Left colon (tissue), 2 donors: ENCODE data around the gene FDX1. TPM values are rescaled to one million over a fixed set of nuclear protein-coding genes. Genes with fewer than 3 reads are reported as not detected.
"Not testable (repeated sequence)": the region's sequence is repeated elsewhere in the genome, so short reads cannot be mapped to it uniquely, and the experiment has no call there.

Experiments
- ATAC-seq: fragments of 200-7000 bp; cut with Tn5 transposase; one replicate; pipeline ENCODE4 v1.9.1; 2020; ENCODE audit warnings: mild to moderate bottlenecking, moderate library complexity
- DNase-seq, 2 donors: peaks; one replicate each; pipeline ENCODE4 v3.0.0-alpha.2; 2020
- intact Hi-C, 2 donors: fragments of 100-400 bp; cut with DNase I in 1 of 2; cut with micrococcal nuclease in 1 of 2; formaldehyde crosslinking; loops; one replicate each; pipeline versions ENCODE4 v1.11.2 to v1.14.0; 2022; cut with DNase I, micrococcal nuclease
- long read RNA-seq: library from polyadenylated mRNA; unstranded; transcript quantifications from one replicate; pipeline ENCODE4 v2.0.0, GENCODE V29; 2021
- total RNA-seq, 2 donors: library from RNA; stranded (reverse); fragmentation: NEBNext Ultra II Directional; extraction: Animal tissue kit (Norgen Biotek cat#: 25700); gene quantifications; one replicate each; pipeline ENCODE4 v1.2.1, GENCODE V29; 2021
- donor health status: DM: no; HTN: no; CAD: no.
- donor health status: DM: yes; HTN: yes; CAD: no.

Gene FDX1, protein sequence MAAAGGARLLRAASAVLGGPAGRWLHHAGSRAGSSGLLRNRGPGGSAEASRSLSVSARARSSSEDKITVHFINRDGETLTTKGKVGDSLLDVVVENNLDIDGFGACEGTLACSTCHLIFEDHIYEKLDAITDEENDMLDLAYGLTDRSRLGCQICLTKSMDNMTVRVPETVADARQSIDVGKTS
- 10 to 100 TPM; 22.6 to 24.0 TPM for total RNA-seq
- long read RNA-seq, transcript FDX1-201 (4 exons, 3,206 nt): major isoform, 166 of 169 reads
- long read RNA-seq, partial matches to known transcripts: 2 of 169 reads
- long read RNA-seq, other reads (novel, unspliced or antisense): 1 of 169 reads

DNA sequence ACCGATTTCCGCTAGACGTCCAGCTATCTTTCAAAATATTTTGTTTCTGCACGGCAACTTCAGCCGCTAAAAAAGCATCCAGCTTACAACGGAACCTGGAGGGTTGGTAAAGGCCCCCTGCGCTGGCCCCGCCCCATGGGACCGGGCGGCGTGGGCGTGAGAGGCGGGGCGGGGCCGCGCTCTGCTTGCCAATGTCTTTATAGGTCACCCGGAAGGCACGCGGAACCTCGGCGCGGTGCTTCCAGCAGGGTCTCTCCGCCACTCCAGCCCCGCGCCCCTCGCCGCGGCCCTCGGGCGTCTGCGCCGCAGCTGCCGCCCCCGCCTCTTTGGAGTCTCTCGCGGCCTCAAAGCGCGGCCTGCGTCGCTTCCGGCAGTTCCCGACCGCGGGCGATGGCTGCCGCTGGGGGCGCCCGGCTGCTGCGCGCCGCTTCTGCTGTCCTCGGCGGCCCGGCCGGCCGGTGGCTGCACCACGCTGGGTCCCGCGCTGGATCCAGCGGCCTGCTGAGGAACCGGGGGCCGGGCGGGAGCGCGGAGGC is at the start of gene FDX1:
Gene FDX1, plus strand, starts transcription at position 218 of the 536 bp plus-strand sequence. Its CDS starts 173 bp downstream, at position 391.
- DNase-seq (peak; percentile 77 to 88), ATAC-seq (peak; percentile 84)
- intact Hi-C loops: loop anchor here in 1 of 2 donors (10.0 kb wide), 1 partner anchor 55 kb away; no protein-coding TSS in a partner anchor

DNA sequence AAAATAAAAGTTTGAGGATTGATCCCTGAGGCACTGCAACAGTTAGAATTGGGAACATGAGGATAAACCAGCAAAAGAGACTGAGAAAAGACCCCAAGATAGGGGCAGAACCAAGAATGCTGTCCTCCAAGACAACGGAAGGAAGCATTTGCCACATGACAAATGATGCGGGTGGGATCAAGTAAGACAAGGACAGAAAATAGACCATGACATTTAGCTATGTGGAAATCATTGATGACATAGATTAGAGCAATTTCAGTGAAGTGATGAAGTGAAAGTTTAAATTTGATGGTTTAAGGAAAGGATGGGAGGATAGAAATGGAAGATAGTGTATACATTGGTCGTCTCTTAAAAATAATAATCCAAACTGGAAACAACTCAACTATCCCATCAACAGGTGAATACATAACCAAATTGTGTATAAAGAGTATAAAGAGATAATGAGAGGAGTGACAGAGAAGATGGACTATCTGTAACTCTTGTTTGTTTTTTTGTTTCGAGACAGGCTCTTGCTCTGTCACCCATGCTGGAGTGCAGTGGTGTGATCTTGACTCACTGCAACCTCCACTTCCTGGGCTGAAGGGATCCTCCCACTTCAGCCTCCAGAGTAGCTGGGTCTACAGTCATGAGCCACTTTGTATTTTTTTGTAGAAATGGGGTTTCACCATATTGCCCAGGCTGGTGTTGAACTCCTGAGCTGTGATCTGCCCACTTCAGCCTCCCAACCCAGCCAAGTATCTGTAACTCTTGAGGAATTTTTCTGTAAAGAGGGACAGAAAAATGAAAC is 48.7 kb upstream of the FDX1 start:
- ATAC-seq: no peak
- no peak for DNase-seq
- intact Hi-C loops: no loop called here

DNA sequence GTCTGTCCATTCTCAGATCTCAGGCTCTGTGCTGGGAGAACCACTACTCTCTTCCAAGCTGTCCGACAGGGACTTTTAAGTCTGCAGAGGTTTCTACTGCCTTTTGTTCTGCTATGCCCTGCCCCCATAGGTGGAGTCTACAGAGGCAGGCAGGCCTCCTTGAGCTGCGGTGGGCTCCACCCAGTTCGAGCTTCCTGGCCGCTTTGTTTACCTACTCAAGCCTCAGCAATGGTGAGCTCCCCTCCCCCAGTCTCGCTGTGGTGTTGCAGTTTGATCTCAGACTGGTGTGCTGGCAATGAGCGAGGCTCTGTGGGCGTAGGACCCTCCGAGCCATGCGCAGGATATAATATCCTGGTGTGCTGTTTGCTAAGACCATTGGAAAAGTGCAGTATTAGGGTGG is 41.5 kb upstream of the FDX1 start:
- not testable (repeated sequence) for DNase-seq, ATAC-seq

DNA sequence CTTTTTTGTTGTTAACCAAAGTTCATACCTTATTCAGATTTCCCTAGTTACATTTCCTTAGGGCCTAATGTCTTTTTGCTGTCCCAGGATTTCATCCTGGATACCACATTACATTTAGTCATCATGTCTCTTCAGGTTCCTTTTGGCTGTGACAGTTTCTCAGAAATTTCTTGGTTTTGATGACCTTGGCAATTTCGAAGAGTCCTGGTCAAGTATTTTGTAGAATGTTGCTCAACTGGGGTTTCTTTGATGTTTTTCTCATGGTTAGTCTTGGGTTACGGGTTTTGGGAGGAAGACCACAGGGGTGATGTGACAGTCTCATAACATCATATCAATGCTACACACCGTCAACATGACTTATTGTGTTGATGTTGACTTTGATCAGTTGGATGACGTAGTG is 39.8 kb upstream of the FDX1 start:
- DNase-seq (no peak), ATAC-seq (no peak)
- intact Hi-C loops: no loop called here

More for the DNA sequence above, 41.5 kb upstream of the FDX1 start:
- intact Hi-C loops: not testable (repeated sequence)

DNA sequence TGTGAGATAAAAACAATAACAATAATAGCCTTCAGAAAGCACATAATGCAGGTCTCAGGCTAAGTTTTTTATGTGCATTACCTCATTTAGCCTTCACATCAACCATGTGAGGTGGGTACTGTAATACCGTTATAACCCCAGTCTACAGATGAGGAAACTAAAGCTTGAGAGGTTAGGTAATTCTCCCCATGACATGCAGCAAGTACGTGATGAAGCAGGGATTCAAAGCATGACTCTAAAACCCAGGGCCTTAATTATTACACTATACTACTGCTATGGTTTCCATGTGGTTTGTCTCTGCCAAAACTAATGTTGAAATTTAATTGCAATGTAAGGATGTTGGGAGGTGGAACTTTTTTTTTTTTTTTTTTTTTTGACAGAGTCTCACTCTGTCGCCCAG is 37.7 kb upstream of the FDX1 start:
- intact Hi-C loops: no loop called here
- DNase-seq (no peak), ATAC-seq (no peak)

DNA sequence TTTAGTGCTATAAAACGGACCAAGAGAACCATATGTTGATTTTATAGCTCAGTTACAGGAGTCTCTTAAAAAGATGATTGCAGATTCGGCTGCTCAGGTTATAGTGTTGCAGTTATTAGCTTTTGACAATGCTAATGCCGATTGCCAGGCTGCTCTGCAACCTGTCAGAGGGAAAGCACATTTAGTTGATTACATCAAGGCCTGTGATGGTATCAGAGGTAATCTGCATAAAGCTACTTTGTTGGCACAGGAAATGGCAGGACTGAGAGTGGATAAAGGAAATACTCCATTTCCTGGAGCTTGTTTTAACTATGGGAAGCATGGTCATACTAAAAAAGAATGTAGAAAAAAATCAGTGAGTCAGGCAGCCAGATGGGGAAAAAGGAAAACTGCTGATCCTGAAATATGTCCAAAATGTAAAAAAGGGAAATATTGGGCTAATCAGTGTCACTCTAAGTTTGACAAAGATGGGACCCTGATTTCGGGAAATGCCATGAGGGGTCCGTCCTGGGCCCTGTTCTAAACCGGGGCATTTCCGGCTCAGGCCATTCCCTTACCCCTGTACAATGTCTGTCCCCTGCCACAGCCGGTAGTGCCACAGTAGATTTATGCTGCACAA is 32.0 kb upstream of the FDX1 start:
- intact Hi-C loops, DNase-seq, ATAC-seq: not testable (repeated sequence)

DNA sequence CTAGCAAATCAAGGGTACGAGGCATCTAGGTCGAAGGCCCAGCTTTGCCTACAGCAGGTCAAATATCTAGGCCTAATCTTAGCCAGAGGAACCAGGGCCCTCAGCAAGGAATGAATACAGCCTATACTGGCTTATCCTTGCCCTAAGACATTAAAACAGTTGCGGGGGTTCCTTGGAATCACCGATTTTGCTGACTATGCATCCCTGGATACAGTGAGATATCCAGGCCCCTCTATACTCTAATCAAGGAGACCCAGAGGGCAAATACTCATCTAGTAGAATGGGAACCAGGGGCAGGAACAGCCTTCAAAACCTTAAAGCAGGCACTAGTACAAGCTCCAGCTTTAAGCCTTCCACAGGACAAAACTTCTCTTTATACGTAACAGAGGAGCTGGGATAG is 26.2 kb upstream of the FDX1 start:
- DNase-seq, ATAC-seq, intact Hi-C loops: not testable (repeated sequence)

DNA sequence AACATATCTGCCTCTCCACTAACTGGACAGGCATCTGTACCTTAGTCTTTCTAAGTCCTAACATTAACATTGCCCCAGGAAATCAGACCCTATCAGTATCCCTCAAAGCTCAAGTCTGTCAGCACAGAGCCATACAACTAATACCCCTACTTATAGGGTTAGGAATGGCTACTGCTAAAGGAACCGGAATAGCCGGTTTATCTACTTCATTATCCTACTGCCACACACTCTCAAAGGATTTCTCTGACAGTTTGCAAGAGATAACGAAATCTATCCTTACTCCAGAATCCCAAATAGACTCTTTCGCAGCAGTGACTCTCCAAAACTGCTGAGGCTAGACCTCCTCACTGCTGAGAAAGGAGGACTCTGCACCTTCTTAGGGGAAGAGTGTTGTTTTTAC is 24.1 kb upstream of the FDX1 start:
- DNase-seq, ATAC-seq, intact Hi-C loops: not testable (repeated sequence)

DNA sequence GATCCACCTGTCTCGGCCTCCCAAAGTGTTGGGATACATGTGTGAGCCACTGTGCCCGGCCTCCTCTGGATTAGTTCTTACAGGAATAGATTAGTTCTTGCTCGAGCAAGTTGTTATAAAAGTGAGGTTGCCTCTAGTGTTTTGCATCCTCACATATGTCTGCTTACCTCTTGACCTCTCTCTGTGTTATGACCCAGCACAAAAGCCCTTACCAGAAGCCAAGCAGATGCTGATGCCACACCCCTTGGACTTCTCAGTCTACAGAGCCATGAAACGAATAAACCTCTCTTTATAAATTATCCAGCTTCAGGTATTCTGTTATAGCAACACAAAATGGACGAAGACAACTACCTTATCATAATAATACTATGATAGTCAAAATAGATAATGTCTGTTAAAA is 22.4 kb upstream of the FDX1 start:
- intact Hi-C loops: no loop called here
- ATAC-seq: no peak
- DNase-seq: no peak

DNA sequence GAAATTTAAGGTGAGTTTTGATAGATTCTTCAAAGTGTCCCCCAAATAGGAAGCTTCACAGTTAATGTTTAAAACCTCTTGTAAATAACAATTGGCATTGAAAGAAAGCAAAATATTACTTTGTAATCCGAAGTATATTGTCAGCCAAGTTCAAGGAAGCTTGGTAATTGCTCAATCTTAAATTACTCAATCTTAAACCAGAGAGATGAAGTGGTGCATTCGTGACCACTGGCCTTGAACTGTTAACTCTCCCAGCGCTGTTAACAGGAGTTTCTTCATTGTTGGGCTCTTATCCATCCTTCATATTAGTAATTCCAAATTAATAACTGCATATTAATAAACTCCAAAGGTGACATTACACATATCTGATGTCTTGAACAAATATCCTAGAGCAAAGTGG is 20.6 kb upstream of the FDX1 start:
- no peak for ATAC-seq
- DNase-seq: no peak
- intact Hi-C loops: no loop called here

DNA sequence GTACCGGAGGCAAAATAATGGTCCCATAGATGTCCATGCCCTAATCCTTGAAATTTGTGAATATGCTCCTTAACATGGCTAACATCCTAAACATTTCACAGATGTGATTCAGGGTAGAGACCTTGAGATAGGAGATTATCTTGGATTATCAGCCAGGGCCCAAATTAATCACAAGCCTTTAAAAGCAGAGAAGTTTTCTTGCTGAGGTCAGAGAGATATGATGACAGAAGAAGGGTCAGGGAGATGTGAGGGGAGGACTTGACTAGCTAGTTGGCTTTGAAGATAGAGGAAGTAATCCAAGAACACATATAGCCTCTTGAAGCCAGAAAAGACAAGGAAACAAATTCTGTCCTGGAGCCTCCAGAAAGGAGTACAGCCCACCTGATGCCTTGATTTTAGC is 19.1 kb upstream of the FDX1 start:
- ATAC-seq (no peak), DNase-seq (no peak)
- intact Hi-C loops: no loop called here

DNA sequence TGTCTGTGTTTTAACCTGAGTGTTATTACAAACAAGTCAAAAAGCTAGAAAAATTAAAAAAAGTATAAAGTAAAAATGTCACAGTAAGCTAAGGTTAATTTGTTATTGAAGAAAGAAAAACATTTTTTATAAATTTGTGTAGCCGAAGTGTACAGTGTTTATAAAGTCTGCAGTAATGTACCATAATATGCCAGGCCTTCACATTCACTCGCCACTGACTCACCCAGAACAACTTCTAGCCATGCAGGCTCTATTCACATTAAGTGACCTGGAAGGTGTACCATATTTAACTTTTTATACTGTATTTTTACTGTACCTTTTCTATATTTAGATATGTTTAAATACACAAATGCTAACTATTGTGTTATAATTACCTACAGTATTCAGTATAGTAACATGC is 14.7 kb upstream of the FDX1 start:
- no peak for DNase-seq
- no peak for ATAC-seq
- intact Hi-C loops: no loop called here

DNA sequence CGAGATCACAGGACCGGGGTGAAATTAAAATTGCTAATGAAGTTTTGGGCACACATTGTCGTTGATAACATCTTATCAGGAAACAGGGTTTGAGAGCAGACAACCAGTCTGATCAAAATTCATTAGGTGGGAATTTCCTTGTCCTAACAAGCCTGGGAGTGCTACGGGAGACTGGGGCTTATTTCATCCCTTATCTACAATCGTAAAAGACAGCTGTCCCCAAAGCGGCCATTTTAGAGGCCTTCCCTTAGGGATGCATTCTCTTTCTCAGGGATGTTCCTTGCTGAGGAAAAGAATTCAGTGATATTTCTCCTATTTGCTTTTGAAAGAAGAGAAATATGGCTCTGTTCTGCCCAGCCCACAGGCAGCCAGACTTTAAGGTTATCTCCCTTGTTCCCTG is 8.1 kb upstream of the FDX1 start:
- DNase-seq, intact Hi-C loops, ATAC-seq: not testable (repeated sequence)

DNA sequence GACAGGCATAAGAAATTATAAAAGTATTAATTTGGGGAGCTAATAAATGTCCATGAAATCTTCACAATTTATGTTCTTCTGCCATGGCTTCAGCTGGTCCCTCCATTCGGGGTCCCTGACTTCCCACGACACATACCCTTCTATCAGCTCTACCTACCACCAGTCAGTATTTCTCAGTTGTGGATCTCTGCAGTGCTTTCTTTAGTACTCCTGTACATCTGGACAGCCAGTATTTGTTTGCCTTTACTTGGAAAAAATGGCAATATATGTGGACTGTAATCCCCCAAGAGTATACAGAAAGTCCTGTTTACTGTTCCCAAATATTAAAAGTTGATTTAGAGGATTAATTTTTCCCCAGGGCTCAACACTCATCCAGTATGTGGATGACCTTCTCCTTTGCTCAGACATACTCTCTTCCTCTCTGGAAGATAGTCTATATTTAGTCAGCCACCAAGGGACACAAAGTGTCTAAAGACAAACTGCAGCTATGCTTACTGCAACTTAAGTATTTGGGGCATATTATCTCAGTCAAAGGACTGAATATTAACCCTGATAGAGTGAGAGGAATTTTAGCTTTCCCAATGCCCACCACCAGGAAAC is 7.3 kb upstream of the FDX1 start:
- no peak for ATAC-seq
- no peak for DNase-seq
- intact Hi-C loops: no loop called here

DNA sequence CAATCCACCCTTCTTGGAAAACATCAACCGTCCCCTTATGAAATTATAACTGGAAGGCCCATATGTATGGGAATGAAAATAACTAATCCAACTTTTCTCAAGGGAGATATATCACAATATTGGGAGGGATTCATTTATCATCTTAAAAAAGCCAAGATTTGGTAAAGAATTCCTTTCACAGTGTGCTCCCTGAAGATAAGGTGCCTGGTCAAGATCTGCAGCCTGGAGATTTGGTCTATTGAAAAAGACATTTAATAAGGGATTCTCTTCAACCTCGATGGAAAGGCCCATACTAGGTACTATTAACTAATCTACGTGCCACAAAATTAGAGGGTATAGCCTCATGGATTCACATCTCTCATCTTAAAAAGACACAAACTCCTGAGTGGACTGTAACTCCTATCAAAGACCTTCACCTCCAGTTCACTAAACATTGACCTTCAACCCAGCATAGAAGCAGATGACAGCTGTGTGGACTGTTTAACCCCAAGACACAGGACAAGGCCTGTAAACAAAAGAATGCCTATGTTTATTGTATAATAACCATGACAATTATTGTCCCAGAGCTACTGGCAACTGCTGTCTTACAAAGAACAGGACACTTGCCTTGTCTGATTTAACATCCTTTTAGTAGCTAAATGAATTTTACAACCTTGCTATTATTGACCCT is 4.8 kb upstream of the FDX1 start:
- intact Hi-C loops: no loop called here
- no peak for DNase-seq
- ATAC-seq: no peak

DNA sequence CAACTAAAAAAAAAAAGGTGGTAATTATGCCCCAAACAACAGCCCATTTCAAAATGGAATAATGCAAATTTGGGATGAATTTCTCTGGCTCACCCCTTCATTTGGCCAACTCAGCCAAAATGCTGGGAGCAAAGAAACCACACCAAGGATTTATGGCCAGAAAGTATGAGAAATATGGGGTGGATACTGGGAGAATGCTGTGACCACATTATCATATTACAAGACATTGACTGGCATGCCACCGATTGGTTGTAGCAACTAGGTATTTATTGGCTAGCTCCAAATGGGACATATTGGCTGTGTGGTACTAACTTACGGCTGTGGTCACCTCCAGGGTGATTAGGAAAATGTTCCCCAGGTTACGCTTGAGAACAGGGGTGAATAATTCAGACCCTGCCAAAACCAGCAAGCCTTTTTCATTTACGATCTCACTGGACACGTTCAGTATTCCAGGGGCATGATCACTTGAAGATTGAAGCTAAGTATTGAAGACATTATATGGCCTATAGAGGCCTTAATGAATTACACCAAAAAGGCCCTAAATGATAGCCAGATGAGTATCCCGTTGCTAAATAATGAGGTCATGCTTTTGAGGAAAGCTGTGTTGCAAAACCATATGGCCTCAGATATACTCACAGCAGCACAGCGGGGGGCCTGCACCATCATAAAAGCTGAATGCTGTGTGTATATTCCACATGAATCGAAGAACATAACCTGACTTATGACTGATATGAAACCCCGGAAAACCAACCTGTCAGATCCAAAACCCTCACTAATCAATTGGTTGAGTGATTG is 3.8 kb upstream of the FDX1 start:
- DNase-seq (no peak), ATAC-seq (no peak)
- intact Hi-C loops: no loop called here

DNA sequence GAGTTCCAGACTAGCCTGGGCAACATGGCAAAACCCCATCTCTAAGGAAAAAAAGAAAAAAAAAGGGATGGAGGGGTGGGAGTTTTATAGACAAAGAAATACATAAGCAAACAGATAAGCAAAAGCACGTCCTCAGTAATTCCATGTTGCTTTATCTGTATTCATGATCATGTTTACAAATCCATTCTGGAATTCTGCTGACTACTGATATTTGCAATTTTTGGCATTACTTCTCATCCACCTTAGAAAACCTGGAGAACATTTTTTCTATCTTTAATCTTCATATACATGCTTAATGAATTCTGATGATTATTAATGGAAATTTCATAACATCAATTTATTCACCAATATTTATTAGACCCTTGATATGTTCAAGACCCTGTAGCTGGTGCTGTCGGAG is 1.7 kb upstream of the FDX1 start:
- no peak for DNase-seq
- ATAC-seq: no peak
- intact Hi-C loops: no loop called here
